Measurements from ENCODE around the gene CRADD.
A peak's percentile ranks its signal among the peaks of the same experiment; 100 is the strongest.
"Not testable (repeated sequence)": the region's sequence is repeated elsewhere in the genome, so short reads cannot be mapped to it uniquely, and the experiment has no call there.

Gene CRADD

DNA sequence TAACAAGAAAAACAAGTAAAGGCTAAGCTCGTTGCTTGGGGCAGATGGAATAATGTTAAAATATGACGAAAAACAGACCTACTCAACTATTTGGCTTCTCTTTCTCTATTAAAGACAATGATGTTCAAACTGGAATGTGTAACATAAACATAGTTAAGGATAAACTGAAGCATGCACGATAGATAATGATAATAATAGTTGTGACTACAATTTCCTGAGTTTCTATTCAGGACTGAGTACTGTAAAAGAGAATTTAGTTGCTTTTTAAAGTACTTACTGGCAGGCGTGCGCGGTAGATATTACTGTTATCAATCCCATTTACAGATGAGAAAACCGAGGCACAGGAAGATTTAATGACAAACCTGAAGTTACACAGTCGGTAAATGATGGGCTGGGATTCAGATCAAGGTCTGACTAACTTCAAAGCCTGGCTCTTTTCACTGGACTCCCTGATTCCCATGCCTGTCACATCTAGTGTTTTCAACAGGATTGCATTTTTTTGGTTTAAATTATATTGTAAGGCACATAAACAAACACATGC is 103.0 kb downstream of the CRADD start:
- no peak overlapping the region for H3K4me3 Mint-ChIP-seq
- no peak overlapping the region for H3K27ac Mint-ChIP-seq
- peaks cover 19% of the 10 kb centered on the region for H3K36me3 Mint-ChIP-seq (ENCODE audit: low read depth)
- no peaks in the 10 kb centered on the region for H3K27me3 Mint-ChIP-seq
- peaks cover 13% of the 10 kb centered on the region for H3K9me3 Mint-ChIP-seq
- ATAC-seq = no peak
- no peak for DNase-seq
- peaks cover 63% of the 10 kb centered on the region for H3K4me1 Mint-ChIP-seq

DNA sequence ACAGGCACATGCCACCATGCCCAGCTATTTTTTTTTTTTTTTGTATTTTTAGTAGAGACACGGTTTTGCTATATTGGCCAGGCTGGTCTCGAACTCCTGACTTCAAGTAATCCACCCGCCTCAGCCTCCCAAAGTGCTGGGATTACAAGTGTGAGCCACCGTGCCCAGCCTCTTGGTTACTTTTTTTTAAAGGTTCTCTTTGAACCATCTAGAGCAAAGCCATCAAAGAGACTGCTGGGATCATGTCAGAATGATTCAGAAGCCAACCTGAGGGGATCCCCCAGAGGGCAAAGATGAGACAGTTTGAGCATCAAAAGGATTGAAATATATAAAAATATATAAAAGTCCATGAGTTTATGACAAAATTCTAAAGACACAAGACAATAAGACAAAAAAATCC is 103.7 kb downstream of the CRADD start:
- H3K9me3 Mint-ChIP-seq = peaks cover 13% of the 10 kb centered on the region
- H3K4me3 Mint-ChIP-seq, H3K27me3 Mint-ChIP-seq: not testable (repeated sequence)
- peak; percentile 27 for DNase-seq
- H3K27ac Mint-ChIP-seq = peak overlapping the region; percentile 59
- peaks cover 19% of the 10 kb centered on the region for H3K36me3 Mint-ChIP-seq (ENCODE audit: low read depth)
- ATAC-seq = peak; percentile 66
- peaks cover 71% of the 10 kb centered on the region for H3K4me1 Mint-ChIP-seq

GRCh38 chr12:93781961-93782360 is 104.8 kb downstream of the CRADD start:
- H3K27me3 Mint-ChIP-seq, H3K27ac Mint-ChIP-seq, ATAC-seq, H3K4me3 Mint-ChIP-seq, DNase-seq: not testable (repeated sequence)
- peaks cover 13% of the 10 kb centered on the region for H3K9me3 Mint-ChIP-seq
- H3K36me3 Mint-ChIP-seq (ENCODE audit: low read depth) = peaks cover 19% of the 10 kb centered on the region
- peaks cover 77% of the 10 kb centered on the region for H3K4me1 Mint-ChIP-seq

DNA sequence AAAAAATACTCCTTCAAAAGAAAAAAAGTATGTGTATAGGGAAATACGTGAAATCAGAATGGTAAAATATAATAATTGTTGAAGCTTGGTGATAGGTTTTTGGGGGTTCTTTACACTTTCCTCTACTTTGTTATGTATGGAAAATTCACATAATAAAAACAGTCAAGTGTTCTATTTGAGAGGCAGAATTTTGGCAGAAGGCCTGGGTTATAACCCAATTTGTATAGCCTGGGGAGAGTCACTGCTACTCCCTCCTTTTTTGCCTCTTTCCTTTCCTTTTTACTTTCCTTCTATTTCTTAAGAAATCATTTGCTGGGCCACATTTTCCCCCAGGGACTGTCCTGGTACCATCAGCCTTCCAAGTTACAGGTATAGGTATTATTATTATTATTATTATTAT is 105.7 kb downstream of the CRADD start:
- no peak overlapping the region for H3K4me3 Mint-ChIP-seq
- H3K27me3 Mint-ChIP-seq = no peaks in the 10 kb centered on the region
- DNase-seq = no peak
- peaks cover 74% of the 10 kb centered on the region for H3K4me1 Mint-ChIP-seq
- peaks cover 15% of the 10 kb centered on the region for H3K9me3 Mint-ChIP-seq
- H3K27ac Mint-ChIP-seq = no peak overlapping the region
- peaks cover 17% of the 10 kb centered on the region for H3K36me3 Mint-ChIP-seq (ENCODE audit: low read depth)
- ATAC-seq = no peak

GRCh38 chr12:93783832-93784231 is 106.7 kb downstream of the CRADD start:
- no peaks in the 10 kb centered on the region for H3K27me3 Mint-ChIP-seq
- peak overlapping the region; percentile 62 for H3K4me3 Mint-ChIP-seq
- peak overlapping the region; percentile 93 for H3K27ac Mint-ChIP-seq
- DNase-seq = peak; percentile 51
- H3K36me3 Mint-ChIP-seq (ENCODE audit: low read depth) = peaks cover 23% of the 10 kb centered on the region
- H3K9me3 Mint-ChIP-seq = peaks cover 17% of the 10 kb centered on the region
- ATAC-seq = peak; percentile 84
- H3K4me1 Mint-ChIP-seq = peaks cover 78% of the 10 kb centered on the region

- Mint-ChIP-seq H3K4me3 (peak overlapping the region; percentile 62), H3K36me3 (ENCODE audit: low read depth) (peaks cover 28% of the 10 kb centered on the region), H3K27me3 (no peaks in the 10 kb centered on the region), H3K4me1 (peaks cover 84% of the 10 kb centered on the region), H3K27ac (peak overlapping the region; percentile 93), H3K9me3 (peaks cover 17% of the 10 kb centered on the region)
- ATAC-seq (peak; percentile 52), DNase-seq (peak; percentile 23)
Measured at GRCh38 chr12:93784339-93785086, 107.3 kb downstream of the CRADD start.

GRCh38 chr12:93785249-93786010 is 108.3 kb downstream of the CRADD start:
- Mint-ChIP-seq H3K4me1 (peaks cover 83% of the 10 kb centered on the region), H3K27ac (peak overlapping the region; percentile 93), H3K9me3 (peaks cover 8% of the 10 kb centered on the region), H3K36me3 (ENCODE audit: low read depth) (peaks cover 20% of the 10 kb centered on the region), H3K4me3 (peak overlapping the region; percentile 30), H3K27me3 (no peaks in the 10 kb centered on the region)
- DNase-seq = peak; percentile 47
- peak; percentile 74 for ATAC-seq

- DNase-seq (no peak), ATAC-seq (no peak)
- H3K4me3 Mint-ChIP-seq = no peak overlapping the region
- H3K27me3 Mint-ChIP-seq = no peaks in the 10 kb centered on the region
- H3K4me1 Mint-ChIP-seq = peaks cover 79% of the 10 kb centered on the region
- H3K36me3 Mint-ChIP-seq (ENCODE audit: low read depth) = peaks cover 17% of the 10 kb centered on the region
- peaks cover 4% of the 10 kb centered on the region for H3K9me3 Mint-ChIP-seq
- no peak overlapping the region for H3K27ac Mint-ChIP-seq
Measured at GRCh38 chr12:93786656-93787397, 109.7 kb downstream of the CRADD start.

- DNase-seq (no peak), ATAC-seq (no peak)
- Mint-ChIP-seq H3K9me3 (peaks cover 4% of the 10 kb centered on the region), H3K4me1 (peaks cover 67% of the 10 kb centered on the region), H3K27me3 (no peaks in the 10 kb centered on the region), H3K36me3 (ENCODE audit: low read depth) (peaks cover 17% of the 10 kb centered on the region), H3K27ac (no peak overlapping the region), H3K4me3 (no peak overlapping the region)
Measured at GRCh38 chr12:93788853-93789252, 111.7 kb downstream of the CRADD start.

DNA sequence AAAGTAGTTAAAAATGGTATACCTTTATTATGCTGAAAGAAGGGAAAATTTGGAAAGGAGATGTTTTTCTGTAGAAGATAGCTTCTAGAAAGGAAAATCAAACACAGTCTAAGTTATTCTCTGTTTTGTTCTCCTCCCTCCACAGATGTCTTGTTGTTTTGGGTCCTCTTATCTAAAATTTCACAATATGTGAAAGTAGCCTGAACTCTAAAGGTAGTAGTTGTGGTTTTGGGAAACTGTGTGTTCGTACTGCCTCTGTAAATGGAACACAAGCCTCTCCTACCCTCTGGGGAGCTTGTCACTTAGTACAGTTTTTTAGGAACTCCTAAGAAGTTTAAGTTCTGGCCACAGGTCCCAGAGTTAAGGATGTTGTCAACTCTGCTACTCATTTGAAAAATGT is 112.6 kb downstream of the CRADD start:
- H3K36me3 Mint-ChIP-seq (ENCODE audit: low read depth) = peaks cover 17% of the 10 kb centered on the region
- H3K27me3 Mint-ChIP-seq = no peaks in the 10 kb centered on the region
- no peak overlapping the region for H3K4me3 Mint-ChIP-seq
- ATAC-seq (no peak), DNase-seq (no peak)
- H3K27ac Mint-ChIP-seq = peak overlapping the region; percentile 16
- H3K4me1 Mint-ChIP-seq = peaks cover 58% of the 10 kb centered on the region
- peaks cover 4% of the 10 kb centered on the region for H3K9me3 Mint-ChIP-seq

DNA sequence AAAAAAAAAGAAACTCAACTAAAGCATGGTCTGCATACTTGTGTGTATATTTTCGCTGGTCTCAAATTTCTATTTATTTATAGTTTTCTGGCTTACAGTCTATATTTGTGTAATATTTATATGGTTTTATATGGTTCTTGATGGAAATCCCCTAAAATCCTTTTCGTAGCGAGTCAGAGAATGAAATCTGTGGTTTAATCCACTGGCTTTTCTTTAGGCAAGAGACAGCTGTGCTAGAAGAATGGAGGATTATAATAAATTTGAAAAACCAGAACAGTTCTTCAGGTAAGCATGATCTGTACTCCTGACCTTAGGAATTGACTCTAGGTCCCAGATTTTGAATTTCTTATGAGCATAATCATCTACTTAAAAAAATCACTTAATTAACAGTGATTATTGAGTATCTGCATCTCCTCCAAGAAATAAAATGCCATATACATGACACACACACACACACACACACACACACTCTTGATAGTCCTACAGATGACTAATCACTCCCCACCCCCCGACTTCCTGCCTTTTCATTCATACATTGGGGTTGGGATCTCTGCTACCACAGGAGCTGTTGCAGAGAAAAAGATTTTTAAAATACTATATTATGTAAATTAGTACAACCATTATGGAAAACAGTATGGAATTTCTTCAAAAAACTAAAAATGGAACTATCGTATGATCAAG is 113.4 kb downstream of the CRADD start:
- H3K36me3 Mint-ChIP-seq (ENCODE audit: low read depth) = peaks cover 17% of the 10 kb centered on the region
- H3K9me3 Mint-ChIP-seq = peaks cover 4% of the 10 kb centered on the region
- H3K27me3 Mint-ChIP-seq = no peaks in the 10 kb centered on the region
- no peak for DNase-seq
- H3K4me1 Mint-ChIP-seq = peaks cover 50% of the 10 kb centered on the region
- no peak overlapping the region for H3K4me3 Mint-ChIP-seq
- ATAC-seq = no peak
- H3K27ac Mint-ChIP-seq = no peak overlapping the region

DNA sequence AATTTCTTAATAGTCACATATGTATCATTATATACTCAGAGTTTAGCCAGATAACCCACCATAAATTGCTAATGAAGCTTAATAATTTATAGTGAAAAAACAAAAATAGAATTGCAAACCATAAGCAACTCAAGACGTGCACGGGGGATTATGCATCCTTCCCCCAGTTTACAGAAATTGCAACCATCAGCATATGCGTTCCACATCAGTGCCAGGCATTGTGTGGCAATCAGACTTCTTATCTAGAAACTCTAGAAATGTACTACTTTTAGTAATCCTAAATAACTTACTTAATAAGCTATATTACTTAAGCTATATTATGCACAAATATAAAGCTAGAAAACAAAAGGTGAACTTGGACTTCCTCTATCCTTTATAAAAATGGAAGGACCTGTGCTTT is 115.8 kb downstream of the CRADD start:
- H3K4me1 Mint-ChIP-seq = peaks cover 34% of the 10 kb centered on the region
- no peak for ATAC-seq
- peaks cover 12% of the 10 kb centered on the region for H3K36me3 Mint-ChIP-seq (ENCODE audit: low read depth)
- H3K27ac Mint-ChIP-seq = no peak overlapping the region
- no peak for DNase-seq
- peaks cover 1% of the 10 kb centered on the region for H3K9me3 Mint-ChIP-seq
- no peaks in the 10 kb centered on the region for H3K27me3 Mint-ChIP-seq
- no peak overlapping the region for H3K4me3 Mint-ChIP-seq

GRCh38 chr12:93793983-93794382 is 116.8 kb downstream of the CRADD start:
- H3K4me3 Mint-ChIP-seq = no peak overlapping the region

DNA sequence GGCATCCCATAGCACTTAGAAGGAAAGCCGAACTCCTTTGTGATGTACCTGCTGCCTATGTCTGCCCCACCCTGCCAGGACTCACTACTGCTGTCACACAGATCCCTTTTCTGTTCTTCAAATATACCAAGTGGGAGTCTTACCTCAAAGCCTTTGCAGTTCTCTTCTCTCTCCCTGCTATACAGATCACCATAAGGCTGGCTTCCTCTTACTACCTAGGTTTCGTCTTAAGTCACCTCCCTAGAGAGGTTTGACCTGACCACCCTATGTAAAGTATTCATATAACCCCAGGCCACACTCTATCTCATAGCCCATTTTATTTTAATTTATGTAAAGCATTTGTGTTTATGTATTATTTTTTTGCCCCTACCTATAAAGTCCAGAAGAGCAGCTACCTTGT is 117.6 kb downstream of the CRADD start:
- ATAC-seq (no peak), DNase-seq (no peak)
- no peak overlapping the region for H3K4me3 Mint-ChIP-seq
- H3K9me3 Mint-ChIP-seq = no peaks in the 10 kb centered on the region
- no peaks in the 10 kb centered on the region for H3K36me3 Mint-ChIP-seq (ENCODE audit: low read depth)
- H3K27me3 Mint-ChIP-seq = no peaks in the 10 kb centered on the region
- peaks cover 23% of the 10 kb centered on the region for H3K4me1 Mint-ChIP-seq
- H3K27ac Mint-ChIP-seq = no peak overlapping the region

More at GRCh38 chr12:93793983-93794382, 116.8 kb downstream of the CRADD start:
- no peak for ATAC-seq
- Mint-ChIP-seq H3K9me3 (no peaks in the 10 kb centered on the region), H3K27ac (no peak overlapping the region), H3K27me3 (no peaks in the 10 kb centered on the region), H3K4me1 (peaks cover 31% of the 10 kb centered on the region), H3K36me3 (ENCODE audit: low read depth) (peaks cover 4% of the 10 kb centered on the region)
- DNase-seq = no peak

Measured in activated naive CD8-positive, alpha-beta T cell treated with anti-CD3 and anti-CD28 coated beads, Interleukin-2, amount 50 U/mL, for 24 hours (primary cell).